Left lobe of liver (tissue), 2 donors: ENCODE data around the gene MEGF11. TPM values are rescaled to one million over a fixed set of nuclear protein-coding genes. Genes with fewer than 3 reads are reported as not detected.
"Not testable (repeated sequence)": the region's sequence is repeated elsewhere in the genome, so short reads cannot be mapped to it uniquely, and the experiment has no call there.

Experiments used
- ATAC-seq: fragments of 200-7000 bp; cut with Tn5 transposase; one replicate; pipeline ENCODE4 v1.9.1; 2020; ENCODE audit warnings: mild to moderate bottlenecking, moderate library complexity
- DNase-seq: peaks from one replicate; pipeline ENCODE4 v3.0.0-alpha.2; 2020; ENCODE audit warnings: low spot score
- total RNA-seq: library from RNA; stranded (reverse); gene quantifications from one replicate; pipeline ENCODE4 v1.2.1, GENCODE V29; 2021
- donor health status: DM: no; HTN: no; CAD: no; lungs with moderate emphysema.
- donor health status: DM: no; HTN: yes; CAD: no.

MEGF11 gene
- total RNA-seq, 1 donor from 2014 or later, result not detected

- DNase-seq, result no peak
- no peak for ATAC-seq
Measured at GRCh38 chr15:65987100-65987499, 266.4 kb downstream of the MEGF11 start.

GRCh38 chr15:65986416-65986815, 267.1 kb downstream of the MEGF11 start:
- ATAC-seq (no peak), DNase-seq (no peak)

GRCh38 chr15:65985387-65985786, 268.2 kb downstream of the MEGF11 start:
- no peak for ATAC-seq
- no peak for DNase-seq

GRCh38 chr15:65982627-65983322, 270.8 kb downstream of the MEGF11 start:
- ATAC-seq (no peak), DNase-seq (no peak)

- peak; percentile 22 for ATAC-seq
- no peak for DNase-seq
Measured at GRCh38 chr15:65981837-65982626, 271.5 kb downstream of the MEGF11 start.

DNA sequence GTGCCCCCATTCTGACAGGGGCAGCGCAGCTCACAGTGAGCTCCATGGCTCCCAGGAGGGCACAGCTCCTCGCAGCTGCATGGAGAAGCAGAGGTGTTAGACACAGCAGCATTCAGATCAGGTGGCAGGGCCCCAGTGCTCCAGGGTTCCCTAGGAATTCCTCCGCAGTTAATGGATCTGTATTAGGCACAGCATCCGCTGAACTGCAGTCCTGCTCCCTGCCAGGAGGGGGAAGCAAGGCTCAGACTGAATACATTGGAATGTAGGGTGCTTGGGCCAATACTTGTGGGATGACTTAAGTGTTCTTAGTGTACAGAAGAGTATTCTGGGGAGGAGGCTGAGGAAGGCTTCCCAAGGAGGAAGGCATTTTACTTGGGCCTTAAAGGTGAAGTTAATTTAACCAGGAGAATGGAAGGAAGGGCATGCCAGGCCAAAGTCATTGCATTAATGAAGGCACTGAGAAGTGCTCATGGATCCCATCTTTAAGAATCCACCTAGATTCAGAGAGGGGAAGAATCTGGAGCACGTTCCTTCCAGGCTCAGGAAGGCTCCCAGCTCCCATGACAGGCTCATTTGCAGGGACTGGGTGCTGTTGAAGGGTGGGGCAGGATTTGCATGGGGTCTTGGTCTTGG, 272.6 kb downstream of the MEGF11 start:
- ATAC-seq (peak; percentile 90), DNase-seq (no peak)

DNA sequence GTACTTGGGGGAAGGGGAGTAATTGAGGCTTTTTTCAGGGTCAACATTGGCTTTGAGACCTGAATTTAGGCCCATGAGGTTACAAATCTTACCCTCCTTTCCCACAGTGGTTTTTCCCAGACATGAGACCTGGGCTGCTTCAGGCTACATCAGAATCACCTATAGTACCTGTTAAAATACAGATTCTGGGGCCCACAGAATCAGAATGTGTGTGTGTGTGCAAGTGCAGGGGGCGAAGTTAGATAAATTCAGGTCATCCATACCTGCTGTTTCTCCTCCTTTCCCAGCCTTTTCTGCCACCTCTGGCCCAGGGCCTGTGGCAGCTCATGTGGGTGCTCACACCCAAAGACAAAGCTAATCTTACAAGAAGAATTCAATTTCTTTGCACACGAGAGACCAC, 273.7 kb downstream of the MEGF11 start:
- ATAC-seq (no peak), DNase-seq (no peak)

DNA sequence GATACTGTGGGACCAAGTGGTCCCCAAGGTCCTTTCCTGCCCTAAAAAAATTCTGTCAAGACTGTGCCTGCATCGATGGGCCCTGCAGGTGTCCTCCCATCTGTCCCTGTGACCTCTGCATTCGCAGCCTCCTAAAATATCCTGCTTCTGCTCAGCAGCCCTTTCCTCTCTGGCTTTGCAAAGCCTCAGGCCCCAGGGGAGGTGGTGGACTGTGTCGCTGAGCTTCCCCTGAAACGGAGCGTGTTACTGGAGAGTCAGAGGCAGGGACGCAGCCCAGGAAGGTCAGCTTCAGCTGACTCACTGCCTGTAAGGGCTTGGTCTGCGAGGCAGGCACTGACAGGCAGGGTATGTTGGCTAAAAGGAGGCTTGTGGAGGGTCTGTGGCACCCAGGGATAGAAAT, 274.2 kb downstream of the MEGF11 start:
- DNase-seq, result no peak
- ATAC-seq, result no peak

- ATAC-seq (no peak), DNase-seq (no peak)
Measured at GRCh38 chr15:65978110-65978509, 275.4 kb downstream of the MEGF11 start.

DNA sequence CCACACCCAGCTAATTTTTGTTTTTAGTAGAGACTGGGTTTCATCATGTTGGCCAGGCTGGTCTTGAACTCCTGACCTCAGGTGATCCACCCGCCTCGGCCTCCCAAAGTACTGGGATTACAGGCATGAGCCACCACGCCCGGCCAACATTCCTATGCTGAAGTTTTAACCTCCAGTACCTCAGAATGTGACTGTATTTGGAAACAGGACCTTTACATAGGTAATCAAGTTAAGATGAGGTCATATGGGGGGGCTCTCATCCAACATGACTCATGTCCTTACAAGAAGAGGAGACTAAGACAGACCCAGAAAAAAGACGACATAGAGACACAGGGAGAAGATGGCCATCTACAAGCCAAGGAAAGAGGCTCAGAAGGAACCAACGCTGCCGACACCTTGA, 277.4 kb downstream of the MEGF11 start:
- ATAC-seq, DNase-seq: not testable (repeated sequence)

- ATAC-seq (no peak), DNase-seq (no peak)
Measured at GRCh38 chr15:65971741-65971995, 281.9 kb downstream of the MEGF11 start.

DNA sequence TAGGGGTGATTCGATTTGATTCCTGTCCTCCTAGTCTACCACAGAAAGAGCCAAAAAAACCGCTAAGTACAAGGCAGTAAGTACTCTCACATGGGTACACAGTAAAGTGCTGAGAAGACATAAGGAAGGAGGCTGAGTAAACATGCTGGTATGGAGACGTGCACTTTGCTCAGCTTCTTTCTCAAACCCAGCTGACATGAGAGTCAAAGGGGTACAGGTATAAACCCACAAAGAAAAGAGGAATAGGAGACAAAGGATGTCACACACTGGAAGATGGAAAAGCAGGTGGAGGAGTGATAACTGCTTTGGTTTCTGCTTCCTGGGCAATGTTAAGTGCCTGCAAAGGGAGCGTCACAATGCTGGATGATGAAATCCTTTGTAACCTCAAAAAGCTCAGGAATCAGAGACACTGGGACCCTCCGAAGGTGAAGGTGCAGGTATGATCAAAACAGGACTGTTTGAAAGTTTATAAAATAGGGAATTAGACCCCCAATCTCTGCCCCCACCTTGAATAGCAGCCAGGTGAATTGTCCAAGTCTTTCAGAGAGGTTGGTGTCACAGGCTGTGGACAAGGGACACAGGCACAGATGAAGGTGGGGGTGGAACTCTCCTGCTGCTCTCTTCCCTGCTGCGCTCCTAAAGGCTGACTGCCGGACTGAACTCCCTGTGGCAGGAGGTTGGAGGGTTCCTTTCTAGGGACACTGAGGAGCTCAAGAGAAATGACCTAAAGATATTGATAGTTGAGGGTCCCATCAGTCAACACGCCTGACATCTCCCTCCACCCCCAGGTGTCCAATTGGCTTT, 282.4 kb downstream of the MEGF11 start:
- ATAC-seq, result no peak

GRCh38 chr15:65969865-65970816, 283.4 kb downstream of the MEGF11 start:
- no peak for ATAC-seq
- no peak for DNase-seq

More for the DNA sequence above, 282.4 kb downstream of the MEGF11 start:
- no peak for DNase-seq

- no peak for ATAC-seq
- no peak for DNase-seq
Measured at GRCh38 chr15:65968511-65968910, 285.0 kb downstream of the MEGF11 start.

- no peak for ATAC-seq
Measured at GRCh38 chr15:65964792-65965433, 288.6 kb downstream of the MEGF11 start.

GRCh38 chr15:65963911-65964482, 289.6 kb downstream of the MEGF11 start:
- DNase-seq, result no peak

More at GRCh38 chr15:65964792-65965433, 288.6 kb downstream of the MEGF11 start:
- no peak for DNase-seq

GRCh38 chr15:65963358-65963757, 290.2 kb downstream of the MEGF11 start:
- no peak for ATAC-seq
- DNase-seq, result no peak

More at GRCh38 chr15:65963911-65964482, 289.6 kb downstream of the MEGF11 start:
- ATAC-seq, result no peak

DNA sequence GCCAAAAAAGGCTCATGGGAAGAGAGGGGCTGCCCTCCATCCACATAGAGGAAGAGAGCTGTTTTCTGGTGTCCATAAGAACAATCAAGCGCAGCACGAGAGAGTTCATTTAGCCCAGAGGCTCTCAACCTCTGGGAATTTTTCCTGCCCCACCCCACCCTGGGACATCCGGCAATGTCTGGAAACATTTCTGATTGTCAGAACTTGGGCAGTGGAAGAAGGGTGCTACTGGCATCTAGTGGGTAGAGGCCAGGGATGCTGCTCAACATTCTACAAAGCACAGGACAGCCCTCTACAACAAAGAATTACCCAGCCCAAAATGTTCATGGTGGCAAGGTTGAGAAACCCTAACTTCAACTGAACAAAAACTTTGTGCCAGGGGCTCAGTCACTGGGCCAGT, 291.4 kb downstream of the MEGF11 start:
- DNase-seq (no peak), ATAC-seq (no peak)

- ATAC-seq, result no peak
Measured at GRCh38 chr15:65960586-65960985, 293.0 kb downstream of the MEGF11 start.

More at GRCh38 chr15:65960586-65960985, 293.0 kb downstream of the MEGF11 start:
- DNase-seq, result no peak
